ENCODE data around the gene HIPK2.

DNA sequence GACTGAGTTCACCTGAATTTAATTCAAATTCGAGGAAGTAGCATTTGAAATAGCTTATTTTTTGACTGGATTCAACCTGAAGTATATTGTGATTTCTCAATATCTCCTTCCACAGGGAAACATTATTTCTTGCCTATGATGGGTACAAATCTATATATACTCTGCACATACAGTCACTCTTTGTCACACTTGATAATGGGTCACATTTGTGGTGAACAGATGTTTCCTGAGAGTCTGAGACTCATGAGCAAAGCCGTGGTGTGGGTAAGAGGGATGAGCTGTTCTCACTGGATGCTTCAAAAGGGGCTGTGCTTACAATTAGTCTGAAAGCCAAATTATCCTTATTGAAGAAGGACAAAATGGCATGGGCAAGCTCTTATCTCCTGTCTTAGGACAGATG lies 33.3 kb upstream of the HIPK2 start:
- TF ChIP-seq CTCF (IDR thresholded peaks at IDR 0.05) (no peak), EP300 (IDR thresholded peaks at IDR 0.05) (no peak), POLR2AphosphoS5 (IDR thresholded peaks at IDR 0.05) (no peak), POLR2A (IDR thresholded peaks at IDR 0.05; ENCODE audit: low read depth) (no peak)
